SJCRH30 (cell line): ENCODE measurements around the gene ALOX12B. TPM values are rescaled to one million over a fixed set of nuclear protein-coding genes. Genes with fewer than 3 reads are reported as not detected.
A peak's percentile ranks its signal among the peaks of the same experiment; 100 is the strongest.
"Not testable (repeated sequence)": the region's sequence is repeated elsewhere in the genome, so short reads cannot be mapped to it uniquely, and the experiment has no call there.

ENCODE experiments used
- DNase-seq, 2 experiments: peaks; one replicate each; pipeline ENCODE4 v3.0.0-alpha.2; 2015 to 2020
- H3K27ac ChIP-seq: fragments of 250-450 bp; sonication (Bioruptor Pico); 2 replicates; pipeline ENCODE4 v1.5.1; 2020; ENCODE audit warnings: mild to moderate bottlenecking, moderate library complexity
- H3K27me3 ChIP-seq: fragments of 250-450 bp; sonication (Bioruptor Pico); 2 replicates; pipeline ENCODE4 v1.5.1; 2020; ENCODE audit warnings: mild to moderate bottlenecking, moderate library complexity
- H3K36me3 ChIP-seq: fragments of 250-450 bp; sonication (Bioruptor Pico); 2 replicates; pipeline ENCODE4 v1.5.1; 2020; ENCODE audit warnings: mild to moderate bottlenecking, moderate library complexity
- H3K4me1 ChIP-seq: fragments of 250-450 bp; sonication (Bioruptor Pico); 2 replicates; pipeline ENCODE4 v1.5.1; 2020; ENCODE audit warnings: mild to moderate bottlenecking, moderate library complexity
- H3K4me3 ChIP-seq: fragments of 250-450 bp; sonication (Bioruptor Pico); 2 replicates; pipeline ENCODE4 v1.5.1; 2020; ENCODE audit warnings: mild to moderate bottlenecking, moderate library complexity
- H3K9me3 ChIP-seq: fragments of 250-450 bp; sonication (Bioruptor Pico); replicated peaks from 2 replicates; pipeline ENCODE4 v1.5.1; 2020; ENCODE audit warnings: mild to moderate bottlenecking, moderate library complexity
- total RNA-seq: library from RNA; depleted of rRNA; stranded (reverse); fragments of >200 nt; shearing (Covaris generic); gene quantifications from 2 replicates; pipeline ENCODE4 v1.2.3, GENCODE V29; 2014

Gene ALOX12B
- total RNA-seq, 1 experiment from 2014 or later, result not detected

DNA sequence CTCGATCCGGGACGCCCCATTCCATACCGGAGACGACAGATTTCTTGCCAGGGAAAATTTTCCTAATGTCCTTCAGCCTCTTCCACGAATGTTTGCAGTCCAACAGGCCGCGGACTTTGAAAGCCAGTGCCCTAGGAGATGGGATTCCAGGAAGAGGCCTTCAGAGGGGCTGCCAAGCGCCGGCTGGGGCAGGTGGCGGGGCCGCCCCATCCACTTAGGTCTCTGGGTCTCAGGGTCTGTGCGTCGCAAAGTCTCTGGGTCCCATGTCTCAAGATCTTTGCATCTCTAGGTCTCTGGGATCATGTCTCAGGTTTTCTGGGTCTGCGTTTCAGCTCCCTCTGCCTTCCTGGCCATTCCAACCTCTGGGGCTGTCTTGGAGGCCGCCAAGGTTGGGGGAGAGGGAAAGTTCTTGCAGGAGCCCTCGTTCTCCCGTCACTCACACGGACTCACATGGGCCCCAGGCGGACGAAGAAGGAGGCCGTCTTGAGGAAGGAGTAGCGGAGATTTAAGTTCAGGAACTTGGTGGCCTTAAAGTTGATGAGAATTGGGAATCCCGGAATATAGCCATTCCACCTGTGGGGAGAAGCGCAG is 7.2 kb downstream of the ALOX12B start:
- no peaks in the 10 kb centered on the region for H3K36me3 ChIP-seq
- H3K9me3 ChIP-seq, result no peaks in the 10 kb centered on the region
- peak overlapping the region; percentile 37 for H3K4me3 ChIP-seq
- no peaks in the 10 kb centered on the region for H3K27me3 ChIP-seq
- no peak for DNase-seq
- H3K27ac ChIP-seq, result no peak overlapping the region
- no peaks in the 10 kb centered on the region for H3K4me1 ChIP-seq

- Histone ChIP-seq H3K4me3 (peak overlapping the region; percentile 37), H3K27ac (no peak overlapping the region), H3K27me3 (no peaks in the 10 kb centered on the region), H3K9me3 (no peaks in the 10 kb centered on the region), H3K4me1 (no peaks in the 10 kb centered on the region), H3K36me3 (no peaks in the 10 kb centered on the region)
- DNase-seq, result peak; percentile 49 to 74
Measured at GRCh38 chr17:8079291-8080207, 8.0 kb downstream of the ALOX12B start.

- H3K4me1 ChIP-seq, H3K4me3 ChIP-seq, H3K27me3 ChIP-seq, H3K36me3 ChIP-seq, H3K27ac ChIP-seq, H3K9me3 ChIP-seq, DNase-seq: not testable (repeated sequence)
Measured at GRCh38 chr17:8077939-8078338, 9.6 kb downstream of the ALOX12B start.

GRCh38 chr17:8076502-8077266 is 10.8 kb downstream of the ALOX12B start:
- H3K27ac ChIP-seq, result no peak overlapping the region
- no peak for DNase-seq
- peaks cover 8% of the 10 kb centered on the region for H3K27me3 ChIP-seq
- H3K9me3 ChIP-seq, result no peaks in the 10 kb centered on the region
- H3K36me3 ChIP-seq, result no peaks in the 10 kb centered on the region
- H3K4me3 ChIP-seq, result no peak overlapping the region
- no peaks in the 10 kb centered on the region for H3K4me1 ChIP-seq

GRCh38 chr17:8075574-8076342 is 11.8 kb downstream of the ALOX12B start:
- Histone ChIP-seq H3K27ac (no peak overlapping the region), H3K36me3 (no peaks in the 10 kb centered on the region), H3K4me1 (no peaks in the 10 kb centered on the region), H3K27me3 (peaks cover 8% of the 10 kb centered on the region), H3K9me3 (no peaks in the 10 kb centered on the region), H3K4me3 (no peak overlapping the region)
- DNase-seq, result no peak

- no peaks in the 10 kb centered on the region for H3K9me3 ChIP-seq
- H3K4me1 ChIP-seq, result no peaks in the 10 kb centered on the region
- DNase-seq, result no peak
- no peak overlapping the region for H3K4me3 ChIP-seq
- no peaks in the 10 kb centered on the region for H3K36me3 ChIP-seq
- H3K27ac ChIP-seq, result no peak overlapping the region
- peaks cover 8% of the 10 kb centered on the region for H3K27me3 ChIP-seq
Measured at GRCh38 chr17:8075081-8075480, 12.4 kb downstream of the ALOX12B start.

DNA sequence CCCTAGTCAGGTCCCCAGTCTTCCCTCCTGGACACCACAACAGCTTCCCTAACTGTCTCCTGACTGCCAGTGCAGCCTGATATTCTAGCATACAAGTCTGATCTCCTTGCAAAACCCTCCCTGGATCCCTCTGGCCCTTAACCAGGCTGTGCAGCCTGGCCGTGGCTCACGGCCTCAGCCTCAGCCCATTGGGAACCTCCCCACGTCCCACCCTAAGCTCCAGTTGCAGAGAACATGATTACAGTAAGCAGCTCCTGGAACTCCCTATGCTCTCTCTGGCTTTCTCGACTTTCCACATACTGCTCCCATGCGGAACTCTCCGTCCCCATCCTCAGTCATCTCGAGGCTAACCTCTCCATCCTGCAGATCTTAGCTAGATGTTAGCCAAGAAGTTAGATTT is 13.0 kb downstream of the ALOX12B start:
- H3K4me1 ChIP-seq, result no peaks in the 10 kb centered on the region
- H3K27me3 ChIP-seq, result peaks cover 8% of the 10 kb centered on the region
- DNase-seq, result no peak

DNA sequence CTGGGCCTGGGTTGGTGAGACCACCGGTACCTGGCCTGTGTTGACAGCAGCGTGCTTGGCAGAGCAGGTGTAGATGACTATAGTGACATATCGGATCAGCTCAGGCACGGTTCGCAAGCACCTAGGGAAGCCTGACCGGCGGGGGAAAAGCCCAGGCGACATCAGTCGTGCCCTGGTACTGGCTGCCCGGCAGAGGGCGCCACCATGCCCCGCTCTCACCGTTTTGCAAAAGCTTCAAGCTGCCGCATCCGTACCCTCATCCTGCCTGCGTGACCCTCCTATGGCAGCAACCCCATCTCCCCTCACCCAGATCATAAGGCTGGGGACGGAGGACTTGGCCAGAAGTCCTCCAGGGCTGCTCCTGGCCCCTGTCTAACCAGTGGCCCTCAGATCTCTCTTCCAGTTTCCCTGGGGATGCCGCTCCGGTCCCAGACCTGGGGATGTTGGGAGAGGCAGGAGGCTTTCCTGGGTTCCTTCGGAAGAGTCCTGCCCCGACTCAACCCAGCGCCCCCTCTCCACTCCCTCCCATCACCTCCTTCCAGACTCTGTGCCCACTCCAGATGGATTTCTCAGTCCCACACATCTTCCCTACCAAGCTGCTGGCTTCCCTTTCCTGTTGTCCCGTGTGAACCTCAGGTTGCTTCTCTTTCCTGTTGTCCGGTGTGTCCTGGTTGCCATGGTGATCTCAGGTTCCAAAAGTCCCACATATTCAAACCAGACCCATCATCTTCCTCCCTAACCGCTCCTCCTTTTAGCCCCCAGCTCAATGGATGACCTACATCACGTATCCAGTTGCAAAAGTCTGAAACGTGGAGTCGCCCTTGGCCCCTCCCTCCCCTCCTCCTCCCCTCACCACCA is 13.7 kb downstream of the ALOX12B start:
- peak; percentile 46 to 58 for DNase-seq
- no peak overlapping the region for H3K4me3 ChIP-seq
- H3K4me1 ChIP-seq, result no peaks in the 10 kb centered on the region
- H3K9me3 ChIP-seq, result no peaks in the 10 kb centered on the region
- H3K36me3 ChIP-seq, result no peaks in the 10 kb centered on the region
- H3K27me3 ChIP-seq, result peaks cover 8% of the 10 kb centered on the region
- no peak overlapping the region for H3K27ac ChIP-seq

More for the DNA sequence above, 13.0 kb downstream of the ALOX12B start:
- Histone ChIP-seq H3K36me3 (no peaks in the 10 kb centered on the region), H3K27ac (no peak overlapping the region), H3K9me3 (no peaks in the 10 kb centered on the region), H3K4me3 (no peak overlapping the region)

DNA sequence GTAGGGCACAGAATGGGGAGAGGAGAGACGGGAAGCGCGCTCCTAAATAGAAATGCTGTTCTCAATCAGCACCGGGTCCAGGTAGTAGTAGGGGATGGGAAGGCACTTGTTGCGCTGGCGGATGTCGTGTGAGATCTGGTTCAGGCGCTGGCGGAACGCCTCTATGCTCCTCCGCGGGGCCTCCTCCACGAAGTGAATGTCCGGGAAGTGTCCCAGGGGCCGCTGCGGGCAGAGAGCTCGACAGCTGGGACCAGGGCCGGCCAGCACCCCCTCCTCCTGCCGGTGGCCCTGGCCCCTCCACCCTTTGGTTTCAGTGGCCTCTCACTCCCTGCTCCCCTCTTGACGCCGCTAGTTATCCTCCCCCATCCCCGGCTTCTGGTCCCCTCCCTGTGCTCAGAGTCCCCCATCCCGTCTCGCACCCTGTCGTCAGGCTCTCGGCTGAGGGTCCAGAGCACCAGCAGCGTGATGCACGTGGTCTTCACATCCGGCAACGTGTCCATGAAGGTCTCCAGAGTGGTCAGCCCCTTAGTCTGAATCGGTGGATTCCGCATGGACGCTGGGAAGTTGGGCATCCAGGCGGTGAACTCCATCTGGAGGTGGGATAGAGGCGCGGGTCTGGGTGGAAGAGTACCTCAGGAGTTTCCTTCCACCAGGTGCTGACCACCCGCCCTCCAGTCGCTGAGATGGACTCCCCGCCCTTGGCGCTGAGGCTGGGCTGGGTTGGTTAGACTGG is 14.6 kb downstream of the ALOX12B start:
- Histone ChIP-seq H3K27me3 (peaks cover 8% of the 10 kb centered on the region), H3K9me3 (no peaks in the 10 kb centered on the region), H3K4me1 (no peaks in the 10 kb centered on the region), H3K36me3 (no peaks in the 10 kb centered on the region), H3K4me3 (no peak overlapping the region), H3K27ac (no peak overlapping the region)
- no peak for DNase-seq

DNA sequence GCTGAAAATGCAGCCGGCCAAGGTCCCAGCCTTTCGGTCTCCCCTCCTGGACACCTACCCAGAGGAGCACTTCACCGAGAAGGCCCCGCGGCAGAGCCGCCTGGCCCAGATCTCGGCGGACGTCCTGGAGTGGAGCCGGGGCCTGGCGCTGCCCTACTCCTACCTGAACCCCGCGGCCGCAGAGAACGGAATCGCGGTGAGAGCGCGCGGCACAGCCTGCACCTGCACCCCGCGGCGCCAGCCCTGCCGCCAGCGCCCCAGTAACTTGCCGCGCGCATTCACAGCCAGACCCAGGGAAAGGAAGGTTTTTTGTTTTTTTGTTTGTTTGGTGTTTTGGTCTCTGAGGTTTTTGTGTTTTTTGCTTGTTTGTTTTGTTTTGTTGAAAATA is 15.2 kb downstream of the ALOX12B start:
- no peak for DNase-seq
- H3K36me3 ChIP-seq, result no peaks in the 10 kb centered on the region
- no peaks in the 10 kb centered on the region for H3K4me1 ChIP-seq
- H3K27ac ChIP-seq, result no peak overlapping the region
- no peaks in the 10 kb centered on the region for H3K9me3 ChIP-seq
- H3K27me3 ChIP-seq, result peaks cover 8% of the 10 kb centered on the region
- H3K4me3 ChIP-seq, result no peak overlapping the region

- no peaks in the 10 kb centered on the region for H3K4me1 ChIP-seq
- DNase-seq, result no peak
- no peak overlapping the region for H3K4me3 ChIP-seq
- no peaks in the 10 kb centered on the region for H3K36me3 ChIP-seq
- H3K9me3 ChIP-seq, result no peaks in the 10 kb centered on the region
- H3K27me3 ChIP-seq, result peaks cover 8% of the 10 kb centered on the region
- no peak overlapping the region for H3K27ac ChIP-seq
Measured at GRCh38 chr17:8071496-8071895, 16.0 kb downstream of the ALOX12B start.

DNA sequence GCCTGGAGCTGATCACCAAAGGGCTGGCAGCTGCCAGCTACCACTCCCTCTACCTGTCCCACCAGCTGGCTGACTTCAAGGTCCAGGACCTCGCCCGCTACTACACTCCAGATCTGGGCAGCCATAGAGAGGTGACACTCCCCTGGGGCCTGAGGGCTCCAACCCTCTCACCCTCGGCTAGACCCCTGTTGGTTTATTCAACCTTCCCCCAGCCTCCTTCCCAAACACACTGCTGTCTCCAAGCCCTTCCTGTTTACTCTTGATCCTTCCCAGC is 18.0 kb downstream of the ALOX12B start:
- Histone ChIP-seq H3K27ac (no peak overlapping the region), H3K4me3 (no peak overlapping the region), H3K27me3 (peaks cover 8% of the 10 kb centered on the region), H3K4me1 (no peaks in the 10 kb centered on the region), H3K36me3 (no peaks in the 10 kb centered on the region), H3K9me3 (no peaks in the 10 kb centered on the region)
- no peak for DNase-seq

DNA sequence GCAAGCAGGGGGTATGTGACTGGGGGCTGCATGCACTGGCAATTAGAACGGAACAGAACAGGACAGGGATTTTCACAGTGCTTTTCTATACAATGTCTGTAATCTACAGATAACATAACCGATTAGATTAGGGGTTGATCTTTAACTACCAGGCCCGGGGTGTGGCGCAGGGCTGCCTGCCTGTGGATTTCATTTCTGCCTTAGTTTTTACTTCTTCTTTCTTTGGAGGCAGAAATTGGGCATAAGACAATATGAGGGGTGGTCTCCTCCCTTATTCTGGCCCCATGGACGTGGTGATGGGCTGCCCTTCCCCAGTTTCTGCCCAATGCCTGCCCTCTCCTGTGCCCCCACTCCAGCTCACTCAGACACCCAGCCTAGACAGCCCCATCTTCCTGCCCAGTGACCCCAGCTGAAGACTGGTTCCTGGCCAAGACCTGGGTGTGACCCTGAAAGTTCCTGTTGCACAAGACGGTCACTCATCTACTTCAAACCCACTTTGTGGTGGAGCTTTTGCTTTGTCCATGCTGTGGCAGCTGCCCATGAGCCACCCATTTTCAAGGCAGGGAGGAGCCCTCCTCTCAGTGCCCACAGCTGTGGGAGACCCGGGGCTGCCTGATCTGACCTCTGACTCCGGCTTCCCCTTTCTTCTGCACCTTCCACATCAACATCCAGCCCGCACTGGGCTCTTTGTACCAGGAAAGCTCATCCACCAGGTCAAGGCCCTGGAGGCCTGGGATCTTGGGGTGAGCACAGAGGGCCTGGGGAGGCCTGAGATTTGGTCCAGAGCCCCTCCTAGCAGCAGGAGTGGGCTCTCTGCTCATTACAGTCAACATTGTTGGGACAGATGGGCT is 18.6 kb downstream of the ALOX12B start:
- no peak for DNase-seq
- Histone ChIP-seq H3K36me3 (no peaks in the 10 kb centered on the region), H3K27ac (no peak overlapping the region), H3K27me3 (peaks cover 5% of the 10 kb centered on the region), H3K4me1 (no peaks in the 10 kb centered on the region), H3K4me3 (no peak overlapping the region), H3K9me3 (no peaks in the 10 kb centered on the region)
